Measurements from ENCODE around the gene SLC16A10. TPM values are rescaled to one million over a fixed set of nuclear protein-coding genes. Genes with fewer than 3 reads are reported as not detected.

SLC16A10 gene
- total RNA-seq, 1 experiment from 2014 or later: 2.9 TPM

DNA sequence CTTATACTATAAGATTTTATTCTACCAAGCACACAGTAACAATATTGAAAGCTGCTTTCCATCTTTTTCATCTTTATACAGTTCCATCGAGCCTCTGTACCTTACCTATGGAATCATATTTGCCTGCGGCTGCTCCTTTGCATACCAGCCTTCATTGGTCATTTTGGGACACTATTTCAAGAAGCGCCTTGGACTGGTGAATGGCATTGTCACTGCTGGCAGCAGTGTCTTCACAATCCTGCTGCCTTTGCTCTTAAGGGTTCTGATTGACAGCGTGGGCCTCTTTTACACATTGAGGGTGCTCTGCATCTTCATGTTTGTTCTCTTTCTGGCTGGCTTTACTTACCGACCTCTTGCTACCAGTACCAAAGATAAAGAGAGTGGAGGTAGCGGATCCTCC, 89.8 kb downstream of the SLC16A10 start:
- H3K9me3 ChIP-seq (ENCODE audit: low read length): no peaks in the 10 kb centered on the region
- no peaks in the 10 kb centered on the region for H3K27me3 ChIP-seq (ENCODE audit: low read length)
- H3K9me2 ChIP-seq (replicated peaks; ENCODE audit: low read length): no peaks in the 10 kb centered on the region
- TF ChIP-seq EZH2phosphoT487 (IDR thresholded peaks at IDR 0.05; ENCODE audit: borderline replicate concordance, low read length): no peak
- no peak for TF ChIP-seq EZH2 (IDR thresholded peaks at IDR 0.05; ENCODE audit: low read length, unreplicated experiment)
- TF ChIP-seq, protein P1, sequence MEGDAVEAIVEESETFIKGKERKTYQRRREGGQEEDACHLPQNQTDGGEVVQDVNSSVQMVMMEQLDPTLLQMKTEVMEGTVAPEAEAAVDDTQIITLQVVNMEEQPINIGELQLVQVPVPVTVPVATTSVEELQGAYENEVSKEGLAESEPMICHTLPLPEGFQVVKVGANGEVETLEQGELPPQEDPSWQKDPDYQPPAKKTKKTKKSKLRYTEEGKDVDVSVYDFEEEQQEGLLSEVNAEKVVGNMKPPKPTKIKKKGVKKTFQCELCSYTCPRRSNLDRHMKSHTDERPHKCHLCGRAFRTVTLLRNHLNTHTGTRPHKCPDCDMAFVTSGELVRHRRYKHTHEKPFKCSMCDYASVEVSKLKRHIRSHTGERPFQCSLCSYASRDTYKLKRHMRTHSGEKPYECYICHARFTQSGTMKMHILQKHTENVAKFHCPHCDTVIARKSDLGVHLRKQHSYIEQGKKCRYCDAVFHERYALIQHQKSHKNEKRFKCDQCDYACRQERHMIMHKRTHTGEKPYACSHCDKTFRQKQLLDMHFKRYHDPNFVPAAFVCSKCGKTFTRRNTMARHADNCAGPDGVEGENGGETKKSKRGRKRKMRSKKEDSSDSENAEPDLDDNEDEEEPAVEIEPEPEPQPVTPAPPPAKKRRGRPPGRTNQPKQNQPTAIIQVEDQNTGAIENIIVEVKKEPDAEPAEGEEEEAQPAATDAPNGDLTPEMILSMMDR (conservative IDR thresholded peaks at IDR 0.05; ENCODE audit: low read depth, low read length): no peak
- DNase-seq: no peak
- no peaks in the 10 kb centered on the region for H3K79me2 ChIP-seq (ENCODE audit: low read length)
- intact Hi-C loops (cut with micrococcal nuclease): no loop called here
- ChIA-PET CTCF (no interaction called here), POLR2A (ENCODE audit: unreplicated experiment) (no interaction called here)
- H3F3A ChIP-seq (ENCODE audit: low read length, unreplicated experiment): no peaks in the 10 kb centered on the region
- H4K20me1 ChIP-seq (ENCODE audit: low read length): no peaks in the 10 kb centered on the region
- no peak overlapping the region for H3K4me3 ChIP-seq (ENCODE audit: low read length)
- H3K36me3 ChIP-seq (ENCODE audit: low read depth, low read length): no peaks in the 10 kb centered on the region
- ATAC-seq: no peak
- H3K4me2 ChIP-seq (ENCODE audit: low read length): no peak overlapping the region
- no peak overlapping the region for H3K9ac ChIP-seq (ENCODE audit: low read length)
- H3K4me1 ChIP-seq (ENCODE audit: insufficient read depth, low read length): no peaks in the 10 kb centered on the region
- no peak overlapping the region for H3K27ac ChIP-seq (ENCODE audit: low read length)
- no peak overlapping the region for H2AFZ ChIP-seq (ENCODE audit: low read length)
- no TSS peak for BruUV-seq (replicated peaks)

DNA sequence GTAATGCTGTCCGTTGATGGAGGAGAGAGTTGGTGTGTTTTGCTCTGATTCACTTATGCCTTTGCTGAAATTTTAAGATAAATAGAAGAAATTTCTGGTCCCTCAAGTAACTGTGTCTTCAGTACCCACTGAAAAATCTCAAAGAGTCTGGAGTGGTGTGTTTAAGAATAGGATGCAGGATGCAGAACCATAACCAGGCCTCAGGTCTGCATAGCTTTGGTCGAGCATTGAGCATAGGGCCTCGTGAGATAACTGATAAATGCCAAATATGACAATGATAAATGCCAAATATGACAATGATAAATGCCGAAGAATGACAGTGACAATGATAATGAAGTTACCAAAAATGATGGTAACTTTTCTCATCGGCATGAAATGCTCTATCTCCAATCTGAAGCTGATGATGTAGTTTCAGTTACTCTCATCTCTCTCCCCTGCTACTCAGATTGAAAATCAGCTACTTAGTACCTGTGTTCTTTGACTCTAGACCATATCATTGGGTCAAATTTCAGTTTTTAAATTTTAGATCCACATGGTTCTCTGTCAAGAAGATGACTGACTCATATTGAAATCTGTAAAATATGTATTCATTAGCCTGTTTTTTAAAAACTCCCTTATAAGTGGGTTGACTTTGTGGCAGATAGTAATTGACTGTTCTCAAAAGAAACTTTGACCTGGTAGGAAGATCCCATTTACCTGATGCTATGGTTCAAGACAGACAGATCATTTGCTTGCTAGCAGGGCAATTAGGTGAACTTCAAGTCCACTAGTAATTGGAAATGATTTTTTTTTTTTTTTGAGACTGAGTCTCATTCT, 96.6 kb downstream of the SLC16A10 start:
- H3K4me3 ChIP-seq (ENCODE audit: low read length): no peak overlapping the region
- CTCF ChIA-PET: no interaction called here
- no peak overlapping the region for H2AFZ ChIP-seq (ENCODE audit: low read length)
- H3K27me3 ChIP-seq (ENCODE audit: low read length): no peaks in the 10 kb centered on the region
- H3K4me2 ChIP-seq (ENCODE audit: low read length): no peak overlapping the region
- intact Hi-C loops (cut with micrococcal nuclease): no loop called here
- no peak overlapping the region for H3K27ac ChIP-seq (ENCODE audit: low read length)
- no peaks in the 10 kb centered on the region for H3K36me3 ChIP-seq (ENCODE audit: low read depth, low read length)
- DNase-seq (no peak), ATAC-seq (no peak)
- BruUV-seq (replicated peaks): no TSS peak
- no peak overlapping the region for H3K9ac ChIP-seq (ENCODE audit: low read length)
- H3K9me2 ChIP-seq (replicated peaks; ENCODE audit: low read length): no peaks in the 10 kb centered on the region
- no peaks in the 10 kb centered on the region for H4K20me1 ChIP-seq (ENCODE audit: low read length)
- H3K4me1 ChIP-seq (ENCODE audit: insufficient read depth, low read length): no peaks in the 10 kb centered on the region
- H3K9me3 ChIP-seq (ENCODE audit: low read length): no peaks in the 10 kb centered on the region
- H3K79me2 ChIP-seq (ENCODE audit: low read length): no peaks in the 10 kb centered on the region
- POLR2A ChIA-PET (ENCODE audit: unreplicated experiment): no interaction called here
- no peaks in the 10 kb centered on the region for H3F3A ChIP-seq (ENCODE audit: low read length, unreplicated experiment)
- TF ChIP-seq, protein P1 (conservative IDR thresholded peaks at IDR 0.05; ENCODE audit: low read depth, low read length): no peak
- TF ChIP-seq EZH2 (IDR thresholded peaks at IDR 0.05; ENCODE audit: low read length, unreplicated experiment) (no peak), EZH2phosphoT487 (IDR thresholded peaks at IDR 0.05; ENCODE audit: borderline replicate concordance, low read length) (no peak)

DNA sequence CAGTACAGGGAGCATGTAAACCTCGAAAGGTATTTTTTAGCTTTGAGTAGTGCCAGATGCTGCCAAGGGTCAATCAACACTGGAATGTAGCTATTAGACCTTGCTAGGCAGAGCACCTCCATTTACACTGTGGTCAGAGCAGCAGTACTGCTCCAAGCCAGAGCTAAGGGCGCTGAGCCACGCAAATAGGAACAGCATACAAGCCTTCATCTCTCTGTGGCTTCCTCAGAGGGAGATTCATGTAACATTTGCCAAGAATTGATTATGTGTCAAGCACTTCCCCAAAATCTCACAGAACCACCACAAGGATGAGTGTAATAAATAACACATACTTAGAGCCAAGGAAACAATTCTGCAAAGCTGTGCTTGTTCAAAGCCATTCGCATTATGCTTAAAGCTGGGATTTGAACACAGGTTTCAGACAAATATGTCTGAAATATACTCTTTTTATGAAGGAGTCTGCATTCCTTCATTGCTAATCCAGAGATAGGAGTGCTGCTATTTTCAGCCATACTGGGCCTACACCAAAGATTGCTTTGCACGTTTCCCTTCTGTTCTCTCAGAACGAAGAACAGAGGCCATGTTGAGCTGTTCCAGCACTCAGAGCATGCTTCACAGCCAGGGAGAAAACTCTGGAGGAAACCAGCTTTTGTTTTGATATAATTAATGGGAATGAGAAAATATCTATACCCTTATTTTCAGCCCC, 97.7 kb downstream of the SLC16A10 start:
- Histone ChIP-seq H3F3A (ENCODE audit: low read length, unreplicated experiment) (no peaks in the 10 kb centered on the region), H3K36me3 (ENCODE audit: low read depth, low read length) (no peaks in the 10 kb centered on the region), H3K9ac (ENCODE audit: low read length) (no peak overlapping the region), H3K4me2 (ENCODE audit: low read length) (no peak overlapping the region), H3K27me3 (ENCODE audit: low read length) (no peaks in the 10 kb centered on the region), H3K4me3 (ENCODE audit: low read length) (no peak overlapping the region), H3K4me1 (ENCODE audit: insufficient read depth, low read length) (no peaks in the 10 kb centered on the region), H3K9me3 (ENCODE audit: low read length) (no peaks in the 10 kb centered on the region), H3K9me2 (replicated peaks; ENCODE audit: low read length) (no peaks in the 10 kb centered on the region), H3K79me2 (ENCODE audit: low read length) (no peaks in the 10 kb centered on the region), H2AFZ (ENCODE audit: low read length) (no peak overlapping the region), H4K20me1 (ENCODE audit: low read length) (no peaks in the 10 kb centered on the region), H3K27ac (ENCODE audit: low read length) (no peak overlapping the region)
- DNase-seq (no peak), ATAC-seq (no peak)
- intact Hi-C loops (cut with micrococcal nuclease): no loop called here
- POLR2A ChIA-PET (ENCODE audit: unreplicated experiment): no interaction called here
- CTCF ChIA-PET: no interaction called here
- TF ChIP-seq EZH2 (IDR thresholded peaks at IDR 0.05; ENCODE audit: low read length, unreplicated experiment) (no peak), EZH2phosphoT487 (IDR thresholded peaks at IDR 0.05; ENCODE audit: borderline replicate concordance, low read length) (no peak)
- TF ChIP-seq, protein P1 (conservative IDR thresholded peaks at IDR 0.05; ENCODE audit: low read depth, low read length): no peak
- no TSS peak for BruUV-seq (replicated peaks)

Measured in PC-3 (cell line).